BE2C (cell line): Measurements from ENCODE around the gene GHR.

ENCODE experiments used
- DNase-seq: peaks from one replicate; pipeline ENCODE4 v3.0.0-alpha.2; 2020
- H3K27me3 ChIP-seq: fragments of 250-450 bp; sonication (Bioruptor Pico); 2 replicates; pipeline ENCODE4 v1.5.1; 2020; ENCODE audit warnings: mild to moderate bottlenecking
- H3K36me3 ChIP-seq: fragments of 250-450 bp; sonication (Bioruptor Pico); 2 replicates; pipeline ENCODE4 v1.5.1; 2020; ENCODE audit warnings: mild to moderate bottlenecking
- H3K4me1 ChIP-seq: fragments of 250-450 bp; sonication (Bioruptor Pico); 2 replicates; pipeline ENCODE4 v1.5.1; 2020
- H3K4me3 ChIP-seq: 2 replicates; pipeline ENCODE4 v1.5.1; 2011; ENCODE audit warnings: low read depth, low read length
- H3K9me3 ChIP-seq: fragments of 250-450 bp; sonication (Bioruptor Pico); 2 replicates; pipeline ENCODE4 v1.5.1; 2020
- CTCF ChIP-seq: IDR thresholded peaks from 2 replicates; pipeline ENCODE4 v1.5.1; 2012; ENCODE audit warnings: mild to moderate bottlenecking, low read depth, low read length

GHR gene

GRCh38 chr5:42543774-42544173, 120.5 kb downstream of the GHR start:
- DNase-seq: no peak
- no peak overlapping the region for H3K4me3 ChIP-seq
- H3K9me3 ChIP-seq: no peaks in the 10 kb centered on the region
- H3K36me3 ChIP-seq: no peaks in the 10 kb centered on the region
- H3K4me1 ChIP-seq: no peaks in the 10 kb centered on the region
- H3K27me3 ChIP-seq: no peaks in the 10 kb centered on the region
- no peak for TF ChIP-seq CTCF

GRCh38 chr5:42545038-42545437, 121.8 kb downstream of the GHR start:
- no peaks in the 10 kb centered on the region for H3K9me3 ChIP-seq
- no peaks in the 10 kb centered on the region for H3K36me3 ChIP-seq
- H3K4me1 ChIP-seq: no peaks in the 10 kb centered on the region
- DNase-seq: no peak
- TF ChIP-seq CTCF: no peak
- H3K4me3 ChIP-seq: no peak overlapping the region
- H3K27me3 ChIP-seq: no peaks in the 10 kb centered on the region

GRCh38 chr5:42547141-42547540, 123.9 kb downstream of the GHR start:
- H3K27me3 ChIP-seq: no peaks in the 10 kb centered on the region
- H3K9me3 ChIP-seq: no peaks in the 10 kb centered on the region
- H3K4me3 ChIP-seq: no peak overlapping the region
- DNase-seq: no peak
- H3K4me1 ChIP-seq: no peaks in the 10 kb centered on the region
- TF ChIP-seq CTCF: no peak
- H3K36me3 ChIP-seq: no peaks in the 10 kb centered on the region

GRCh38 chr5:42547894-42548293, 124.7 kb downstream of the GHR start:
- no peaks in the 10 kb centered on the region for H3K27me3 ChIP-seq
- H3K4me1 ChIP-seq: no peaks in the 10 kb centered on the region
- H3K36me3 ChIP-seq: no peaks in the 10 kb centered on the region
- no peak for TF ChIP-seq CTCF
- H3K9me3 ChIP-seq: no peaks in the 10 kb centered on the region
- no peak overlapping the region for H3K4me3 ChIP-seq
- DNase-seq: no peak

- no peaks in the 10 kb centered on the region for H3K4me1 ChIP-seq
- DNase-seq: no peak
- no peak for TF ChIP-seq CTCF
Observed at GRCh38 chr5:42552597-42552996, 129.4 kb downstream of the GHR start.

GRCh38 chr5:42553461-42553860, 130.2 kb downstream of the GHR start:
- no peaks in the 10 kb centered on the region for H3K4me1 ChIP-seq
- no peak for TF ChIP-seq CTCF
- no peak for DNase-seq
- H3K4me3 ChIP-seq: no peak overlapping the region
- no peaks in the 10 kb centered on the region for H3K9me3 ChIP-seq
- no peaks in the 10 kb centered on the region for H3K27me3 ChIP-seq
- H3K36me3 ChIP-seq: no peaks in the 10 kb centered on the region

More at GRCh38 chr5:42552597-42552996, 129.4 kb downstream of the GHR start:
- Histone ChIP-seq H3K4me3 (no peak overlapping the region), H3K9me3 (no peaks in the 10 kb centered on the region), H3K27me3 (no peaks in the 10 kb centered on the region), H3K36me3 (no peaks in the 10 kb centered on the region)
